ENCODE measurements around the gene PRG3.
A peak's percentile ranks its signal among the peaks of the same experiment; 100 is the strongest.
"Not testable (repeated sequence)": the region's sequence is repeated elsewhere in the genome, so short reads cannot be mapped to it uniquely, and the experiment has no call there.

PRG3 gene

GRCh38 chr11:57343825-57344224, 37.1 kb downstream of the PRG3 start:
- no peak overlapping the region for H3K4me3 ChIP-seq (ENCODE audit: control insufficient read depth, low read depth, low read length)
- DNase-seq (ENCODE audit: low read depth), result no peak
- TF ChIP-seq CTCF (IDR thresholded peaks at IDR 0.05; ENCODE audit: control insufficient read depth, insufficient read depth, low read depth, low read length, missing control alignments), result no peak

GRCh38 chr11:57342702-57343101, 38.2 kb downstream of the PRG3 start:
- DNase-seq (ENCODE audit: low read depth), result no peak
- H3K4me3 ChIP-seq (ENCODE audit: control insufficient read depth, low read depth, low read length), result no peak overlapping the region
- no peak for TF ChIP-seq CTCF (IDR thresholded peaks at IDR 0.05; ENCODE audit: control insufficient read depth, insufficient read depth, low read depth, low read length, missing control alignments)

DNA sequence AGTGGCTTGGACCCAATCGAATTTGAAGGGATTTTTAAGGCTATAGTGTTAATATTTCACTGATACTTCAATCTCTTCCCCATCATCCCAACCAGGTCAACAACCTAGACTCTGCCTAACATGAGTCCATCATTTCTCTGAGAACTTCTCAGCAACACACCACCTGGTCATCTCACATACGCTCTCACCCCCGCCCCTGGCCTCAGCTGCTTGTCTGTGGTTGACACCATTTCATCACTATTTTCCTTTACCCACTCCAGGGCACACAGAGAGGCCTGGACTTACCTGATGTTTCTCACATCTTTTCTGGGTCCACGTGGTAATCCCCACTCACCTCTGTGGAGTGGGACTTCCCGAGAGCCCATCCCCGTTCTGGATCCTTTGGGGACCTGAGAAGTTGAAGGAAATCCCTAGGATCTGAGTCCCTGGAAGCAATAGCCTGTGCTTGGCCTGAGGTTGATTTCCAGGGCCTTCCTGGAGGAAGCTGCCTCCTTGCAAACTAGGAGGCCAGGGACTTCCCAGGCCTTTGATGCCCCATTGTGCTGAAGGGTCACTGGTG, 39.6 kb downstream of the PRG3 start:
- no peak for DNase-seq (ENCODE audit: low read depth)
- no peak overlapping the region for H3K4me3 ChIP-seq (ENCODE audit: control insufficient read depth, low read depth, low read length)
- no peak for TF ChIP-seq CTCF (IDR thresholded peaks at IDR 0.05; ENCODE audit: control insufficient read depth, insufficient read depth, low read depth, low read length, missing control alignments)

DNA sequence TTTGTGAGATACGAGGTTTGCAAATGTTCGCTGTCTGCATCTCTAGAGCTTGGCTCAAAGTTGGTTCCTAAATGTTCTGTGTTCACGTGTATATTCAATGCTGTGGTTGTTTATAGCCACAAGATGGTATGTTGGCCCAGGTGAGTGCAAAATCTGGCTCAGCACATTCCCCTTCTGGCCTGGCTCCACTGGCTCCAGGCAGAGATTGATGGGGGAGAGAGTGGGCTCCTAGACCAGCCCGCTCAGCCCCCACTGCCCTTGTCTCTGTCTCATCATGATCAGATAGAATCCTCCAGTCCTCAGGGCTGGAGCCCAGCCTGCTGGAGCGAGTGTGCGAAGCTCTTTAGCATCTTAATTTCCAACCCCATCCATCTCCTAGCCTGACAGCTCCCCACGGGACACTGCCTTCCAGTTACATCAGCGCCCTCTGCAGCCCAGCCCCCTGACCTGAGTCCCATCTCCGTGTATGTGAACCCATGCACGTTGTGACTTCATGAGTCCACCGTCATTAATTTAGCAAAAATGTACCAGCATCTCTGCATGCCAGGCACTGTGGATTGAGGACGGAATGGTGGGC, 40.8 kb downstream of the PRG3 start:
- TF ChIP-seq CTCF (IDR thresholded peaks at IDR 0.05; ENCODE audit: control insufficient read depth, insufficient read depth, low read depth, low read length, missing control alignments), result peak; percentile 23
- H3K4me3 ChIP-seq (ENCODE audit: control insufficient read depth, low read depth, low read length), result no peak overlapping the region
- no peak for DNase-seq (ENCODE audit: low read depth)

DNA sequence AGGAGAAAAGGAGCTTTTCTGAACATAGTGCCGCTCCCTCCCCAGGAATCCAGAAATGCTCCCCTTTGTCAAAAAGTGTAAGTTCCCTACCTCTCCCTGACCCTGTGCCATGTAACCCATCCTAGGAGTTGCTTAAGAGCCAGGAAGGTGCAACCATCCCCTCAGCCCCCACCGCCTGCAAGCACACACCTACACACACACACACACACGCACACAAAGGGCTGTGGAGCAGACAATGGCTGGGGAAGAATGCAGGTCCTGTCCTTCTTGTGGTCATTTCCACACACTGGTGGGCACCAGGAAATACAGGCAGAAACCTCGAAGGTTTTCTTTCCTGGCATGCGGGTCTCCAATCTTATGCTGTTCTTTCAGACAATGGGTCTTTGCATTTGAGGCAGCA, 41.6 kb downstream of the PRG3 start:
- DNase-seq (ENCODE audit: low read depth), result no peak
- no peak for TF ChIP-seq CTCF (IDR thresholded peaks at IDR 0.05; ENCODE audit: control insufficient read depth, insufficient read depth, low read depth, low read length, missing control alignments)
- no peak overlapping the region for H3K4me3 ChIP-seq (ENCODE audit: control insufficient read depth, low read depth, low read length)

DNA sequence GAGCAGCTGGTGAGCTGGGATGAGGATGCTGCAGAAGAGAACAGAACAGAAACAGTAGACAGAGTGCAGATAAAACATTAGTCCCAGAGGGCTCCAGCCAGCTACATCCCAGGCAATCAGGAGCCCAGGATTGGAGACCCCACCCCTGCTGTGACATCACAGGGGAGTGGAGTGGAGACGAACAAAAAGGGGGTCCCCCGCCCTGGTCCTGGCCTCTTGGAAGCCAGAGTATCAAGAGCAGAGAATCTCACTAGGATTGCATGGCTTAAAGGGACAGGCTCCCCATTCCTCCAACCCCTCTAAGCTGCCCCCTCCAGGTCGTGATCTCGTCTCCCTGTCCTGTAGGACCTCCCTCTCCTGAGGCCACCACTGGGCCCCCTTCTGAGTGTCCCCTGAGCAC, 42.8 kb downstream of the PRG3 start, which contains the start of gene P2RX3:
P2RX3 (plus strand) TSS at position 211 of the 400 bp plus-strand sequence. CDS start 199 bp downstream, outside the sequence.
- DNase-seq (ENCODE audit: low read depth), result no peak
- TF ChIP-seq CTCF (IDR thresholded peaks at IDR 0.05; ENCODE audit: control insufficient read depth, insufficient read depth, low read depth, low read length, missing control alignments), result no peak
- no peak within 1 kb of the TSS for H3K4me3 ChIP-seq (ENCODE audit: control insufficient read depth, low read depth, low read length)

DNA sequence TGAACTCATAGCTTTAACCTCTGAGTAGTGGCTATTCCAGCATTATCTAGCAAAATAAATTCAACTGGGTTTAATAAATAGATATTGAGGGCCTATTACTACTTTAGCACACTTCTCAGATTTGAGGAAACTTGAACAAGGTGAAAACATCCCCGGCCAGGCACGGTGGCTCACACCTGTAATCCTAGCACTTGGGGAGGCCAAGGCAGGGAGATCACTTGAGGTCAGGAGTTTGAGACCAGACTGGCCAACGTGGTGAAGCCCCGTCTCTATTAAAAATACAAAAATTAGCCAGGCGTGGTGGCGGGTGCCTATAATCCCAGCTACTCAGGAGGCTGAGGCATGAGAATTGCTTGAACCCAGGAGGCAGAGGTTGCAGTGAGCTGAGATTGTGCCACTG, 44.1 kb downstream of the PRG3 start:
- DNase-seq (ENCODE audit: low read depth); H3K4me3 ChIP-seq (ENCODE audit: control insufficient read depth, low read depth, low read length): not testable (repeated sequence)

Data from AG09309 (cell line).